HG03039 (cell line): ENCODE data around the gene STEAP3.

Experiments
- ATAC-seq: cut with Tn5 transposase; IDR thresholded peaks from one replicate; pipeline ENCODE4 v1.9.1; 2021; ENCODE audit warnings: mild to moderate bottlenecking, moderate library complexity; ENCODE audit not compliant: unreplicated experiment

Gene STEAP3

DNA sequence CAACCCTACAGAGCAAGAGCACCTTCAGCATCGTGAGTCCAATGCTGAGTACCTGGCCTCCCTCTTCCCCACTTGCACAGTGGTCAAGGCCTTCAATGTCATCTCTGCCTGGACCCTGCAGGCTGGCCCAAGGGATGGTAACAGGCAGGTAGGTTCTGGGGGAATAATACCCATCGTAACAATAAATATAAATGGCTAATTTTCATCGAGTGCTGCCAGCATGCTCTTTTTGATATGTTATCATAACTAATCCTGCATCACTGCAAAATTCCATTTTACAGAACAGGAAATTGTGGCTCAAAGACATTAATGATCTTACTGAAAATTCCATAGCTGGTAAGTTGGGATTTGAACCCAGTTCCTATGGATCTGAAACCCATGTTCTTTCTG lies 22.2 kb downstream of the STEAP3 start:
- no peak for ATAC-seq

DNA sequence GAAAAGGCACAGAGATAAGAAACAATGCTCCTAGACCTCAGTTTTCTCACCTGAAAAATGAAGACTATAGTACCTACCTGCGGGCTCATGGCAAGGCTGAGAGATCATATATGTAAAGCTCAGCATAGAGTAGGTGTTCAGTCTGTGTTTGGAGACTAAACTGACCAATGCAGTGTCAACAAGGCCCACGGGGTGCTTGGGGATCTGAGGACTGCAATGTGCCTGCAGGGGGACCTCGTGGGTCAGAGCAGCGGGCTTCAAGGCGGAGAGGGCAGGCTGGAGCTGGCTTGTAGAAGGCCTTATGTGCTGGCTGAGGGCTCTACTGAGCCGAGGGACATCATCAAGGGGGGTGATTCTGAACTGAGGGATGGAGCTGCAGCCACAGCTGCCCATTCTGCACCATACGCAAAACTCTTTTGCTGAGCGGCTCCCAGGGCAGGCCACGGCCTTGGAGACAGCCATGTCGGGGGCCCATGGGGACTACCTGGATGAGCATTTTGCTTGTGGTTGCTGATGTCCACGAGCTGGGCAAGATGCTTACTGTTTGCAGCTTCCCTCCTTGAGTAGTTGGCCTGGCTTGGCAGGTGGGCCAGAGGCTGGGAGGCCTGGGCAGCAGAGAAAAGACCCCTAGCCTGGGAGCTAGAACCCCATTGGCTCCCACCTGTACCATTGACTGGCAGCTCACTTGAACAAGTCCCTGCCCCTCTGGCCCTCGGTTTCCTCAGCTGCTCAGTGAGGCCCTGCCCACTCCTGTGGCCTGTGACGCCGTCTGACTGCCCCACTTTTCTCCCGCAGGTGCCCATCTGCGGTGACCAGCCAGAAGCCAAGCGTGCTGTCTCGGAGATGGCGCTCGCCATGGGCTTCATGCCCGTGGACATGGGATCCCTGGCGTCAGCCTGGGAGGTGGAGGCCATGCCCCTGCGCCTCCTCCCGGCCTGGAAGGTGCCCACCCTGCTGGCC lies 23.5 kb downstream of the STEAP3 start:
- no peak for ATAC-seq

GRCh38 chr2:119247844-119248271 lies 24.2 kb downstream of the STEAP3 start:
- ATAC-seq, result no peak

GRCh38 chr2:119248311-119248710 lies 24.7 kb downstream of the STEAP3 start:
- ATAC-seq, result no peak

- no peak for ATAC-seq
Observed at GRCh38 chr2:119248751-119249150, 25.1 kb downstream of the STEAP3 start.

GRCh38 chr2:119249311-119249710 lies 25.7 kb downstream of the STEAP3 start:
- no peak for ATAC-seq

DNA sequence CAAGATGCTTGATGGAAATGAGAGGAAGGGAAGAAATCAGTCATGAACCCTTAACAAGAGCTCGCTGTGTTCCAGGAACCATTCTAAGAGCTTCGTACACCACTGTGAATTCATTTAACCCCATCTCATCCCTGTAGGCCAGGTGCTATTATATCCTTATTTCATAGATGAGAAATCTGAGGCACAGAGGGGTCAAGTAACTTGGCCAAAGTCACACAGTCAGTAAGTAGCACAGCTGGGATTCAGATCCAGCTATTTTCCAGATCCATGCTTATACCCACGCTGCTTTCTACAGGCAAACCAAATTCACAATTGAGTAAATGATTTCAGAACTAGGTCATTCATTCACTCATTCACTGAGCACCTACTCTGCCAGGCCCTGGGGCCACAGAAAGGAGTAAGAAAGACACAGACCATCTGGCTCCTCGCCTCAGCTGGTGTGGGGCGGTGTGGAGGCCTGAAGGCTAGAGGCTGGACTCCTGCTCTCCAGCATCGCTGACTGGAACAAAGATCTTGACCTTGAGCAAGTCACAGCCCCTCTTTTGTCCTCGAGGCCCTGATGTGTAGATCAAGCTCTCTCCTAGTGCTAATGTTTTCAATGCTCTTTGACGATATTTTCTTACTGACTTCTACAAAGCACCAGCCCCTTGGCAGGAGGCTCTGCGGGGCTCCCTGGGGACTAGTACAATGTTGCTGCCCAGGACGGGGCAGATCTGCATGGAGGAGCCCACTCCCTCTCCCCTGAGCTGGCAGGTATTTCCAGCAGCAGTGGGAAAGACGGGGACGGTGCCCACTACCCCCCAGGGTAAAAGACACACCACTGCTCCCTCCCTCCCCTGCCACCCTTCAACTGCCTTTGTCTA lies 26.5 kb downstream of the STEAP3 start:
- no peak for ATAC-seq

DNA sequence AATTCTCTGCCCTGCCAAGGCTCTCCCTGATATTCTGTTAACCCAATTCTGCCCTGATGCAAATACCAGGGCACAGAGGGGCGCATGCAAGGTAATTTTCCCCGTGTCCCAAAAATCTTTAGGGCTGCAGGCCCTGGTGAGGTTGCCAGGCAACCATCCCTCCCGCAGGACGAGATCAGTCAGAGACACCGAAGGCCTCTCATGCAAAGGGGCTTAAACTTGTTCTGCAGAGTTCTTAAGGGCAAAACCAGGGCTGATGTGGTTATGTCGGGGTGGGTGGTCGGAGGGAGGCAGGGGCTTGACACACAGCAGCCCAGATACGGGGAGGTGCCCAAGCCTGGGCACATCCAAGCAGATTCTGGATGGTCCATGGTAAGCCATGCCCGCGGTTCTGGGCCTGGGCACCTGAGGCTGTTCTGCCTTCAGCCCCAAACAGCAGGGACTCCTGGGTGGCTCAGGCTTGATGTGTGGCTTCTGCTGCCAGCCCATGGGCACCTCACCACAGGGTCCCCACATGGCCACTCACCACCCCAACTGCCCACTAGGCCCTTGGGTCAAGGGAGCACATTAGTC lies 27.2 kb downstream of the STEAP3 start:
- ATAC-seq, result no peak

- no peak for ATAC-seq
Observed at GRCh38 chr2:119251652-119252051, 28.0 kb downstream of the STEAP3 start.

DNA sequence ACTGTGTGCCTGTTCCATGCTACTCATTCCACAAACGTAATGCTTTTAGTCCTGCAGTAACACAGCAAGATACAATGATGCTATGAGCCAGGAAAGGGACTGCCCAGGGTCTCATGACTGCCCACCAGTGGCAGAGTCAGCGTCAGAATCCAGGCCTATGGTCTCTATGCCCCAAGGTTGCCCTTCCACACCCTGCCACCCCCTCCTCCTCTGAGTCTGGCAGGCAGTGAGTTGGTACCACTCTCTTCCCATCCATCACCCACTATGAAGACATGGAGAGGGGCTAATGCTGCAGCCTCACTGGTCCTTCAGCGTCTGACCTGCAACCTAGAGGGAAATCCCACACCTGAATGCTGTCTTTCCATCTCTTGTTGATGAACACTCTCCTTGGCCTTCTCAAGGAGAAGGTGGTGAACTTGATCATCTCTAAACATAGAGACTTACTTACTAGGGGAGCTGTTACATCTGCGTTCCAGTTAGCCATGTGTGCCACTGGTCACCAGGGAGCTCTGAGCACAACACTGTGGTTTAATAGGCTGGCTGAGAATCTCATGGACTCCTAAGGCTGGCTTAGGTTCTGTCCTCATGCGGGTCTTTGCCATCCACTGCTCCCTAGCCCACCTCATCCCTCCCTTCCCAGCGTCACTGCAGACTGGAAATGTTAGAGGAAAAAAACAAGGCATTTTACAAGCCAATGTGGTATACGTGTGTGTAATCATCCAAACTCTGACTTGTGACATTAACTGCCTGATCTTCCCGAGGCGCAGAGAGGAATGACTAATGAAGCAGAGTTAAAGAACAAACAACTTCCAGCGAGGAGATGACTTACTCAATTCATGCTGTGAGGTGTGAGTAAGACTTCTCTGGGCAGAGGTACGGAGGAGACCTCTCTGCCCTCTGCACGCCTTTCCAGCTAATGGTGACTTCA lies 28.8 kb downstream of the STEAP3 start:
- ATAC-seq, result no peak

- ATAC-seq, result no peak
Observed at GRCh38 chr2:119253114-119253702, 29.6 kb downstream of the STEAP3 start.

DNA sequence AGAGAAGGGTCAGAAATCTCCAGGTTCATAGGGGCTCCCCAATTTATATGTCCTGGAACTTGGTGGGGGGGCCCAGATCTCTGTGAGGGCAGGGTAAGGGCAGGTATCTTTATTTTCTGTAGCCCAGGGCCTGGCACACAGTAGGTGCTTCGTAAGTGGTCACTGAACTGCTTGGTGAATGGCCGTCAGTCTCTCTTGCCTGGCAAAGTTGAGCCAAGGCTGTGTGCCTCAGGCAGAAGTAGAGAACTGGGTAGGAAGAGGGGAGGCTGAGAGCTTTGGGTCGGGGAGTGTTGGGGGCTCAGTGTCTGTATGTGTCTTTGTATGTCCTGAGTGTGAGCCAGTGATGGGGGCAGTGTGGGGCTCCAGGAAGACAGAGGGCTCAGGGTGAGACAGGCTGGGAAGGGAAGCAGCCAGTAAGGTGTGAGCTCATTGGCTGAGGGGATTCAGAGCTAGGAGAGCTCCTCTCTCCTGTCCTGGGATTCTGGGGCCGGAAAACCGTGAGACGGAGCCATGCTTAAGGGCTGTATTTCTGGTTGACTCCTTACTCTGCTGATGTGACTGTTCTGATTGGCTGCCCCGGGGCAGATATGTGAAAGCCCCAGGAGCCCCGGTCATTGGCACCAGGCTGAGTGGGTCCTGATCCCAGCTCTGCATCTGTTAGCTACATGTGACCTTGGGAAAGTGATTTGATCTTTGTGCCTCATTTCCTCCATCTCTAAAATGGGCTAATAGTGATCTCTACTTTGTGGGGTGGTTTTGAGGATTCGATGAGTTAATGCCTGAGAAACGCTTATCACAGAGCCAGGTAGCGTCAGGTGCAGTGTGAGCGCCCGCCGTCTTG lies 30.3 kb downstream of the STEAP3 start:
- ATAC-seq, result no peak

DNA sequence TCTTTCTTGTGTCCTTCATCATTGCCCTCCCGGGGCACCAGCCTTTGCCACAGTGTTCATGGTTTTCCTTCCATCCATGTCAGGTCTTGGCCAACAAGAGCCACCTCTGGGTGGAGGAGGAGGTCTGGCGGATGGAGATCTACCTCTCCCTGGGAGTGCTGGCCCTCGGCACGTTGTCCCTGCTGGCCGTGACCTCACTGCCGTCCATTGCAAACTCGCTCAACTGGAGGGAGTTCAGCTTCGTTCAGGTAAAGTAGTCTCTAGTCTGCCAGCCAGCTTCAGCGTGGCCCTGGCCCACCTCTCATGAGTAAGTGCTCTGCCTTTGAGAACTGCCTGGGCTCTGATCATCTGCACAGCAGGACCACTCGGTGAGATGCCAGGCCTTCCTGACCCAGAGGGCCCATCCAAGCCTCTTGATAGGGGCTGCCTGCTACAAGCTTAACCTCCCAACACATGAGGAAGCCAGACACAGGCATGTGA lies 31.0 kb downstream of the STEAP3 start:
- ATAC-seq, result no peak

DNA sequence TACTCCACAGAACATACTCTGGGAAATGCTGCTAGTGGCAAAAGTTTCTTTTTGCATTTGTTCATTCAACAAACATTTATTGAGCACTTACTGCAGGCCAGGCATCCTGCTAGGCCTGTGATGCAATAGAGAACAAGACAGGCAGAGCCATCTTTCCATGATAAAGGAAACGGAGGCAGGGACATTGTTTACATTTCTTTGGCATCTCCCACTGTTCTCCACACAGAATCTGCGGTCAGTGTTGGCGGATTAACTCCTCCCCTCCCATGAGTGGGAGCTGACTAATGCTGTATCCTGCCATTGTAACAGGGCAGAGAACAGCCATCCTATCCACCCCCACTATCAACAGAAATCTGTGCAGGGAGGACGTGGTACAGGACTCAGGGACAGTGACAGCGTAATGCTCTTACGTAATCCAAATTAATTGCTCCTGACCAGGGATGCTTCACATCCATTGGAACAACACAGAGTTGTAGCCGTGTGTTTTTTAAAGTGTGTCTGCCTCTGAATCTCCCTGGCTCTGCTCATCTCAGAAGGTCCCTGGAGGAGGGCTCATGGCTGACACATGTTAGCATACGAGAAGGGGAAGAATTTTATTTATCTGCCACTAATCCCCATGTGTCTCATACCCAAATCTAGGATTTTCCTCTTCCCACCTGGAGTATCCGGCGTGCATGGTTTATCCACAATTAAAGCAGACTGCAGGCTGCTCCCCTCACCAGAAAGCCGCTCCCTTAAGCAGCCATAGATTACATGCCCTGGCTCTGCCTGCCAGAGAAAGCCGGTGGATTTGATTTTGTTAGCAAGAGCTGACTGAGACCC lies 32.3 kb downstream of the STEAP3 start:
- no peak for ATAC-seq

DNA sequence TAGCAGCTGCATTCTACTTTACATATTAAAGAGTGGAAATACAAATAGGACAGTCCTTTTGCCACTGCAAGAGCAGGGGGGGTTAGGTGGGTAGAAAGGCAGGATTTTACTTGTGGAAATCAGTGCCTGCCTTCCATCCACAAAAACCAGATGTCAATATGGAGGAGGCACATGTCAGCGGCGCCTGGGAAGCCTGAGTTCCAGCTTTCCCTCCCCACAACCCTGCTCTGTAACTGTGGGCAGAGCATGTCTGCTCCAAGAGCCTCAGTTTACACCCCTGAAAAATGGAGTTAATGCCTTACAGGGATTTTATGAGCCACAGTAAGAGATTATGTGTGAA lies 32.9 kb downstream of the STEAP3 start:
- no peak for ATAC-seq

GRCh38 chr2:119257198-119257597 lies 33.6 kb downstream of the STEAP3 start:
- no peak for ATAC-seq

DNA sequence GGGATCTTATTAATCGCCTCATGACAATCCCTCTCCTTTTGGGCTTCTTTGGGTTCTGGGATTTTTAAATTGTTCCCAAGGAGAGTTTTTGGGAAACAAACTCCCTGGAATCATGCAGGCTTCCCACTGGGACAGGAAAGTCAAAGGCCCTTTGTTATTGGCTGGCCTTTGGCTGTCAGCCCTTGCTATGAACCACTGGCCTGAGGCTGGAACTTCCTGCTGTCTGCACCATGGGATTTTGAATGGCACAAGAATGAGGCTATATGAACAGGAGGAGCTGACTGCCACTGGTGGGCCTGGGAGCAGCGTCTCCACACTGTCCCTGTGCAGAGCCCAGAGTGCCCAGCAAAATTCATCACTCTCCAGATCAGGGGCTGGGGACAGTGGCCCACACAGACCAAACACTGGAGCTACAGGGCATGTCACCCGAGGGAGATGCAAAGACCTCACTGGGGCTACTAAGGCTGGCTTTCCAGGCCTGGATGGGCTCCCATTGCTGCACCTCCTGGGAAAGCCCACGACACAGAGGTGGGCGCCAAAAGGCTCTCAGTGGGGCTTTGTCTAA lies 35.7 kb downstream of the STEAP3 start:
- ATAC-seq, result no peak
